Peyer's patch (tissue), 4 donors: ENCODE results near the gene LUZP1.

ENCODE experiments used
- CTCF ChIP-seq, 6 experiments: fragments of 450-650 bp in 4 of 6; fragments of 200-600 bp in 2 of 6; sonication (generic) in 1 of 6; IDR thresholded peaks; one replicate each; pipeline ENCODE4 v1.5.1; 2017 to 2019; ENCODE audit warnings: antibody characterized with exemption in 6 of 6, mild to moderate bottlenecking in 3 of 6, moderate library complexity in 1 of 6
- POLR2A ChIP-seq, 2 donors: fragments of 450-650 bp; IDR thresholded peaks; one replicate each; pipeline ENCODE4 v1.5.1; 2017; ENCODE audit warnings: antibody characterized with exemption in 2 of 2, mild to moderate bottlenecking in 2 of 2, moderate library complexity in 2 of 2

- TF ChIP-seq CTCF (IDR thresholded peaks at IDR 0.05) (no peak), POLR2A (IDR thresholded peaks at IDR 0.05) (no peak)
Observed at GRCh38 chr1:23116921-23117699, 51.5 kb downstream of the LUZP1 start.
